Measurements from ENCODE around the gene CDCA7L.
"Not testable (repeated sequence)": the region's sequence is repeated elsewhere in the genome, so short reads cannot be mapped to it uniquely, and the experiment has no call there.

Gene CDCA7L

DNA sequence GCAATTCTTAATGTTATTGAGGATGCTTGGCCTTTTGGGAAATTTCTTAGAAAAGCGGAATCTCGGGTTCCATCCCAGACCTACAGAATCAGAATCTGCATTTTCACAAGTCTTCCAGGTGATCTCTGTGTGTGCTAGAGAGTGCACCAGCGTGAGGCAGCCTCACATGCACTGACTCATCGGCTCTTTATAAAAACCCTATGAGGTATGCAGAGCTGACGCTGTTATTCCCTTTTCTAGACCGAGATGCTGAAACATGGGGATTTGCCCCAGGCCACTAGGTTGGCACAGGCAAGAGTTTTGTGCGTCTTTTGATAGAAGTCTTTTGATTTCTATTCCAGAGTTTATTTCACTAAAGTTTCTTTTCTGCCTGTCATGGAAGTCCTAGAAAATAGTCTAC lies 61.2 kb downstream of the CDCA7L start:
- H3K4me3 ChIP-seq (replicated peaks; ENCODE audit: low read depth, low read length), result no peak overlapping the region
- no peak for DNase-seq (ENCODE audit: low read depth)
- TF ChIP-seq, protein P1, sequence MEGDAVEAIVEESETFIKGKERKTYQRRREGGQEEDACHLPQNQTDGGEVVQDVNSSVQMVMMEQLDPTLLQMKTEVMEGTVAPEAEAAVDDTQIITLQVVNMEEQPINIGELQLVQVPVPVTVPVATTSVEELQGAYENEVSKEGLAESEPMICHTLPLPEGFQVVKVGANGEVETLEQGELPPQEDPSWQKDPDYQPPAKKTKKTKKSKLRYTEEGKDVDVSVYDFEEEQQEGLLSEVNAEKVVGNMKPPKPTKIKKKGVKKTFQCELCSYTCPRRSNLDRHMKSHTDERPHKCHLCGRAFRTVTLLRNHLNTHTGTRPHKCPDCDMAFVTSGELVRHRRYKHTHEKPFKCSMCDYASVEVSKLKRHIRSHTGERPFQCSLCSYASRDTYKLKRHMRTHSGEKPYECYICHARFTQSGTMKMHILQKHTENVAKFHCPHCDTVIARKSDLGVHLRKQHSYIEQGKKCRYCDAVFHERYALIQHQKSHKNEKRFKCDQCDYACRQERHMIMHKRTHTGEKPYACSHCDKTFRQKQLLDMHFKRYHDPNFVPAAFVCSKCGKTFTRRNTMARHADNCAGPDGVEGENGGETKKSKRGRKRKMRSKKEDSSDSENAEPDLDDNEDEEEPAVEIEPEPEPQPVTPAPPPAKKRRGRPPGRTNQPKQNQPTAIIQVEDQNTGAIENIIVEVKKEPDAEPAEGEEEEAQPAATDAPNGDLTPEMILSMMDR (IDR thresholded peaks at IDR 0.05; ENCODE audit: low read length, missing control alignments), result no peak

DNA sequence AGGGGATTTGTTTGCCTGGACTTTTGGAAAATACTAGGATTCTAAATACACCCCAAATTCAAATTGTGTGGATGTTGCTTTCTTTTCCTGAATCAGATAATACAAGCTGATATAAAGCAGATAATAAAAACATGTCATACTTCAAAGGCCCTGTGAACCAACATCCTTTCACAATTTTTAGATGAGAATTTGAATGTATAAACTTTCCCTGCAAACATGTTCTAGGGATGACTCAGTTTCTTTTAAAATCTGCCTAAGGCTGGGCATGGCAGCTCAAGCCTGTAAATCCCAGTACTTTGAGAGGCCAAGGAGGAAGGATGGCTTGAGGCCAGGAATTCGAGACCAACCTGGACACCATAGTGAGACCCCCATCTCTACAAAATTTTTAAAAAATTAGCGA lies 62.2 kb downstream of the CDCA7L start:
- not testable (repeated sequence) for H3K4me3 ChIP-seq (replicated peaks; ENCODE audit: low read depth, low read length); DNase-seq (ENCODE audit: low read depth)

DNA sequence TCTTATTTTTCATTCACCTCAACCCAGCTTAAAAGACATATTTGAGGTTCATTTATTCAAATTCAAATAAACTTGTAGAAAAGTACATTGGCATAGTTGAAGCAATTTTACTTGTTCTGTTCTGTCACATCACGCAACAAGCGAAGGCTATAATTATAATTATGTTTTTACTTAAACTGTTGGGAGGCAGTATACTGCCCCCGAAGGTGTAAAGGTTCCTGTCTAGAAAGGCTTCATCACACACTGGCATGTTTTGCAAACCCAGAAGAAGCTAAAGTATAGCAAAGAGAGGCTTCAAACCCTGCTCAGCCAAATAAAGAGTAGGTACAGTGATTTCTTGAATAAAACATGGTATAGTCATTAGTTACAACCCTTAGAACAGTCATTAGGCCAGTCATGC lies 62.6 kb downstream of the CDCA7L start:
- TF ChIP-seq, protein P1 (IDR thresholded peaks at IDR 0.05; ENCODE audit: low read length, missing control alignments), result no peak
- no peak for DNase-seq (ENCODE audit: low read depth)
- H3K4me3 ChIP-seq (replicated peaks; ENCODE audit: low read depth, low read length), result no peak overlapping the region

DNA sequence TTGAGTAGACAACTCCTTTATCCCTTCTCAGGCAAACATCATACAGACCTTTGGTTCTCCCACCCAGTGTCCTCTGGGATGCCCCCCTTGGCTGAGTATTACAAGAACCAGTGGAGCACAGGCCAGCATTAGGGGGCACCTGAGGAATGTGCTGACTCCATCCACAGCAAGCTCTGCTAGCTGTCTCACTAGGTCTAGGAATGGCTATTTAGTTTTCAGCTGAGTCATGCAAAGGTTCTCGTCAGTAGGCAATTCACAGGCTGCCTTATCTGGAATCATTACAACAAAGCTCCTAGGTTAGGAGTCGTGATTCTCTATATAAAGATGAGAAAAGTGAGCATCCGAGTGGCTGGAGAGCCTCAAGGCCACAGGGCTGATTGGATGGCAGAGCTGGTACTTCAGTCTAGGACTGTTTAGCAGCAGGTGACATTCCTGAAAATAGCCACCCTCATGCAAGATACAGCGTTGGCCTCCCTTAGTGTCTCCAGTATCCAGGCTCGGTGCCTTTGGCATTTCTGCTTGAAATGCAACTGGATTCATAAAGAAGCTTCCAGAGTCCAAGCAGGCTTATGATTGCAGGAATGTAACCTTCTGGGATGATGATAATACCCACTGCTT lies 75.8 kb downstream of the CDCA7L start:
- no peak overlapping the region for H3K4me3 ChIP-seq (replicated peaks; ENCODE audit: low read depth, low read length)
- TF ChIP-seq, protein P1 (IDR thresholded peaks at IDR 0.05; ENCODE audit: low read length, missing control alignments), result no peak
- peak; percentile 33 for DNase-seq (ENCODE audit: low read depth)

DNA sequence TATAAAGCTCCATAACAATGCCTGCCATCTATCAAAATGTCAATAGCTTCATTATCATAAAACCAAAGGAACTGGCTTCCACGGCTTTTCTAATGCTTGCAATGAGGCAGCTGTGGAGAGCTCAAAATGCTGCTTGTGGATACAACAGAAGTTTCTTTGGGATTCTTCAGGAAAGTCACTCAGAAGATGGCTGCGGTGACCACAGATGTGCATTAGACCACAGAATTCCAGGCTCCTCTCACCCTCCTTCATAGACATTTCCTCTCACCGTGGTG lies 77.2 kb downstream of the CDCA7L start:
- TF ChIP-seq, protein P1 (IDR thresholded peaks at IDR 0.05; ENCODE audit: low read length, missing control alignments), result no peak
- H3K4me3 ChIP-seq (replicated peaks; ENCODE audit: low read depth, low read length), result no peak overlapping the region
- no peak for DNase-seq (ENCODE audit: low read depth)

DNA sequence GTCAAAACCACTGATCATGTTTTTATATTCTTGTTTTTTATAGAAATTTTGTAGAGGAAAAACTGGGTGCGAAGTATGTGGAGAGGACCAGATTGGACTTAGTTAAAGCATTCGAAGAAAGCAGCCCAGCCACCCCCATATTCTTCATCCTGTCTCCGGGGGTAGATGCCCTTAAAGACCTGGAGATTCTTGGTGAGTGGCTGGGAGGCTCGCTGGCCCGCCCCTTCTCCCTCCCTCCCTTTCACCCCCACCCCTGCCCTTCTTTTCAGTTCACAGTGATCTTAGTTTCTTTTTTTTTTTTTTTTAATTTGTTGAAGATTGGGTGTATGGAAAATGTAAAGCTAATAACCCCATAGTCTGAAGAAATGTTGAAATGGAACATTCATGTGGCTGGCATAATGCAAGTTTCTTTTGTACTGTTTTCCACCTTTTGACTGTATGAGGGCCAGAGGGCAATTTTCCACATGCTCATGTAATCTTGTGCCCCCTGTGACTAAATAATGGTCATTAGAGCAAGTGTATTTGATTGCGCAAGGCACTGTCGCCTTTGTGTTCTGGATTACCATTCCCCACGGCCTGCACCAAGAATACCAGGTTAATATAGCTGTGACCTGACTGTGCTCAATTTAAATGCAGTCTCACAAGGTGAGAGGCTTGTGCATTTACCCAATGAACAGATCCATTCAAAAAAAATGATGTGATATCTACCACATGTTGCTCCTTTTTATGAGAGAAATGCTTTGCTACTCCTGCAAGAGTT lies 77.7 kb downstream of the CDCA7L start:
- DNase-seq (ENCODE audit: low read depth), result no peak
- no peak overlapping the region for H3K4me3 ChIP-seq (replicated peaks; ENCODE audit: low read depth, low read length)
- TF ChIP-seq, protein P1 (IDR thresholded peaks at IDR 0.05; ENCODE audit: low read length, missing control alignments), result no peak

DNA sequence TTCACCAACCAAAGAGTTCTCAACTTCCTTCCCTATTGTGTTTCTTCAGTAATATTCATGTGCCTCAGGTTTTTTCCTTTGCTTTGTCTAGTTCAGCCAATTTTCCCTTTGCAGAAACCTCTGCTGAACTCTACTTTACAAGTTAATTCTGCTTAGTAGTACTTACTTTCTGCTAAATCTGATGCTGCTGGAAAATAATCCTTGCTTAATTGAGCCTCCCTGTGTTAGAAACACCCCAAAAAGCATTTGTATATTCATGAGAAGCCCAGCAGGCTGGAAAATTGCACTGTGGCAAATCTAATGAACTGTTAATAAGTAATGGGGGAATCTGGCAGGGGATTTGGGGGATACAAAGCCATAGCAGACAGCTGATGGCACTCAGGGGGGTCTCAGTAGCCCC lies 78.5 kb downstream of the CDCA7L start:
- DNase-seq (ENCODE audit: low read depth), result no peak
- TF ChIP-seq, protein P1 (IDR thresholded peaks at IDR 0.05; ENCODE audit: low read length, missing control alignments), result no peak

More for the DNA sequence above, 78.5 kb downstream of the CDCA7L start:
- no peak overlapping the region for H3K4me3 ChIP-seq (replicated peaks; ENCODE audit: low read depth, low read length)

Measured in fibroblast of pulmonary artery (primary cell).